Skin of body (tissue), 2 donors: Measurements from ENCODE around the gene HNMT. TPM values are rescaled to one million over a fixed set of nuclear protein-coding genes. Genes with fewer than 3 reads are reported as not detected.
"Not testable (repeated sequence)": the region's sequence is repeated elsewhere in the genome, so short reads cannot be mapped to it uniquely, and the experiment has no call there.

Experiments used
- DNase-seq: peaks from one replicate; lab custom pipeline; 2025; lab: John Stamatoyannopoulos, UW
- total RNA-seq: library from RNA; depleted of rRNA; stranded (reverse); fragments of >200 nt; gene quantifications from one replicate; pipeline ENCODE4 v1.2.3, GENCODE V29; 2014

The HNMT gene
- total RNA-seq, 1 donor from 2014 or later: 73.7 TPM

GRCh38 chr2:137975280-137976271 is 11.3 kb downstream of the HNMT start:
- no peak for DNase-seq

GRCh38 chr2:137976274-137976673 is 12.0 kb downstream of the HNMT start:
- DNase-seq: no peak

GRCh38 chr2:137977790-137978189 is 13.5 kb downstream of the HNMT start:
- no peak for DNase-seq

- no peak for DNase-seq
These were observed 16.2 kb downstream of the HNMT start for GRCh38 chr2:137980459-137980858.

- DNase-seq: no peak
These were observed 16.9 kb downstream of the HNMT start for GRCh38 chr2:137981112-137981656.

- DNase-seq: no peak
These were observed 19.3 kb downstream of the HNMT start for GRCh38 chr2:137983581-137983980.

GRCh38 chr2:137986268-137986667 is 22.0 kb downstream of the HNMT start:
- no peak for DNase-seq

- no peak for DNase-seq
These were observed 22.7 kb downstream of the HNMT start for GRCh38 chr2:137987011-137987410.

- no peak for DNase-seq
These were observed 26.8 kb downstream of the HNMT start for GRCh38 chr2:137991078-137991477.

GRCh38 chr2:137992039-137992646 is 27.9 kb downstream of the HNMT start:
- no peak for DNase-seq

- not testable (repeated sequence) for DNase-seq
These were observed 29.6 kb downstream of the HNMT start for GRCh38 chr2:137993715-137994476.

GRCh38 chr2:137995368-137995767 is 31.1 kb downstream of the HNMT start:
- not testable (repeated sequence) for DNase-seq

GRCh38 chr2:137996158-137996557 is 31.9 kb downstream of the HNMT start:
- not testable (repeated sequence) for DNase-seq

GRCh38 chr2:137997733-137998132 is 33.5 kb downstream of the HNMT start:
- no peak for DNase-seq

- no peak for DNase-seq
These were observed 34.2 kb downstream of the HNMT start for GRCh38 chr2:137998503-137998902.

- DNase-seq: no peak
These were observed 35.0 kb downstream of the HNMT start for GRCh38 chr2:137999273-137999672.

- DNase-seq: no peak
These were observed 35.7 kb downstream of the HNMT start for GRCh38 chr2:138000009-138000408.

- DNase-seq: no peak
These were observed 36.5 kb downstream of the HNMT start for GRCh38 chr2:138000796-138001195.

- DNase-seq: no peak
These were observed 39.1 kb downstream of the HNMT start for GRCh38 chr2:138003411-138003810.

GRCh38 chr2:138007431-138007830 is 43.2 kb downstream of the HNMT start:
- DNase-seq: no peak

- DNase-seq: no peak
These were observed 45.3 kb downstream of the HNMT start for GRCh38 chr2:138009622-138010021.

- DNase-seq: no peak
These were observed 46.6 kb downstream of the HNMT start for GRCh38 chr2:138010890-138011289.
